Karpas-422 (cell line): ENCODE data around the gene NDUFA5. TPM values are rescaled to one million over a fixed set of nuclear protein-coding genes. Genes with fewer than 3 reads are reported as not detected.

Experiments used
- DNase-seq: peaks from one replicate; pipeline ENCODE4 v3.0.0-alpha.2; 2015
- H2AFZ ChIP-seq: fragments of 200-600 bp; sonication (generic); 2 replicates; pipeline ENCODE4 v1.6.1; 2014; ENCODE audit warnings: antibody characterized with exemption, low read length, mixed read lengths
- H3K27ac ChIP-seq: fragments of 200-600 bp; sonication (generic); 2 replicates; pipeline ENCODE4 v1.5.1; 2014; ENCODE audit warnings: mild to moderate bottlenecking, low read length, moderate library complexity
- H3K27me3 ChIP-seq: fragments of 200-600 bp; sonication (generic); 2 replicates; pipeline ENCODE4 v1.6.1; 2014; ENCODE audit warnings: low read length, mixed read lengths
- H3K36me3 ChIP-seq: fragments of 200-600 bp; sonication (generic); 2 replicates; pipeline ENCODE4 v1.6.1; 2014; ENCODE audit warnings: low read length, mixed read lengths; ENCODE audit not compliant: insufficient read depth
- H3K4me1 ChIP-seq: fragments of 200-600 bp; sonication (generic); 2 replicates; pipeline ENCODE4 v1.6.1; 2014; ENCODE audit warnings: mild to moderate bottlenecking, low read length, mixed read lengths
- H3K4me2 ChIP-seq: fragments of 200-600 bp; sonication (generic); 2 replicates; pipeline ENCODE4 v1.6.1; 2014; ENCODE audit warnings: low read length, low read depth, mild to moderate bottlenecking; ENCODE audit not compliant: poor library complexity, severe bottlenecking
- H3K4me3 ChIP-seq: fragments of 200-600 bp; sonication (generic); 2 replicates; pipeline ENCODE4 v1.5.1; 2014; ENCODE audit warnings: mild to moderate bottlenecking, antibody characterized with exemption, low read length, mixed read lengths
- H3K79me2 ChIP-seq: fragments of 200-600 bp; sonication (generic); 2 replicates; pipeline ENCODE4 v1.6.1; 2014; ENCODE audit warnings: mild to moderate bottlenecking, low read length, mixed read lengths
- H3K9ac ChIP-seq: fragments of 200-600 bp; sonication (generic); 2 replicates; pipeline ENCODE4 v1.6.0; 2014; ENCODE audit warnings: low read length
- H3K9me2 ChIP-seq: fragments of 200-600 bp; sonication (generic), shearing (Covaris generic); replicated peaks from 2 replicates; pipeline ENCODE4 v1.6.0; 2014; ENCODE audit warnings: mild to moderate bottlenecking, low read length, moderate library complexity; ENCODE audit not compliant: insufficient read depth
- H3K9me3 ChIP-seq: fragments of 300-700, 200-600 bp; sonication (generic); 2 replicates; pipeline ENCODE4 v1.6.1; 2014; ENCODE audit warnings: low read length, mixed read lengths
- H4K20me1 ChIP-seq: fragments of 200-600 bp; sonication (generic); 2 replicates; pipeline ENCODE4 v1.6.1; 2014; ENCODE audit warnings: mild to moderate bottlenecking, antibody characterized with exemption, low read length, low read depth; ENCODE audit not compliant: insufficient read depth
- total RNA-seq: library from RNA; depleted of rRNA; stranded (reverse); fragments of >200 nt; shearing (Covaris generic); gene quantifications from 2 replicates; pipeline ENCODE4 v1.2.3, GENCODE V29; 2014; ENCODE audit warnings: low replicate concordance; rRNA removed

Gene NDUFA5
- total RNA-seq = 47.8 and 59.0 TPM in 2 replicates

DNA sequence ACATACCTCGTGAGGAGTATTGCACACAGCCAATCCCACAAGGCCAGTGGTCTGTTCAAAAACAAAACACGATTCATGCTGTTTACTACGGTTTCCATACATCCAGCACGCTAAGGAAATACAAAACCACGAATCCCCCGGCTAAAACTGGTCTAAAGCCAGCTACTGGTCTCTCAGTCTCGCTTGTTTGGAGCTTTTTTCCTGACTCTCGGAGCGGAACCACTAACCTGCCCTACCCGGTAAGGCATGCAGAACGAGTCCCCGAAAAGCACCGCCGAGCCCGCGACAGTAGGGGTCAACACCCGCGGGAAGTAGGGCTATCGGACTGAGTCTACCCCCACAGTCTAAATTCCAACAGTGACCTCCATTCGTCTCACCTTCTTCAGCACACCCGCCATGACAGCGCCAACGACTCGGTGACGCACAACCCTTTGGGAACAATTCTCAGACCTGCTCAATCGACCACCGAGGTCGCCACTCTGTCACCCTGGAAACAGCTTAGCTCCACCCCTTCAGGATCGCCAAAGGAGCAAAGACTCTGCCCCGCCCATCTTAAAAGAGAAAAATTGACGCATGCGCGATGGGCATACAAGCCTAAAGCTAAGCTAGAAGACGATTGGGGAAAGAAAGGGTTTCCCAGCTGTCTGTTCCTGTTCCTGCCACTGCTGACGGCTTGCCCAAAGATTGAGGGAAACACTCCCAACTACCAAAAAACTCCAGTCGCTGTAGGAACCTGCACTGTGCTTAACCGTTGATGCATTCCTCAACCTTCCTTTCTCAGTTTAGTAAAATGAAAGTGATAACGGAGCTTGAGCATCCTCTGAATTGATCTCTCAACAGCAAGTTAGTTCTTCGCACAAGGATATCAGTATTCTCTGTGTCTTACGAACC is at the start of gene NDUFA5:
TSS of gene NDUFA5 (minus strand) at position 421 of the 891 bp plus-strand sequence. CDS start at position 398, 23 bp downstream.
- Histone ChIP-seq H3K4me1 (peaks cover 26% of the 10 kb centered on the region), H3K9me3 (no peaks in the 10 kb centered on the region), H3K27ac (peak within 1 kb of the TSS; percentile 52), H3K79me2 (peaks cover 44% of the 10 kb centered on the region), H3K9me2 (no peaks in the 10 kb centered on the region), H3K4me2 (peak within 1 kb of the TSS; percentile 86), H3K4me3 (peak within 1 kb of the TSS; percentile 94), H2AFZ (peak within 1 kb of the TSS; percentile 80), H4K20me1 (no peaks in the 10 kb centered on the region), H3K9ac (peak within 1 kb of the TSS; percentile 94), H3K27me3 (no peaks in the 10 kb centered on the region), H3K36me3 (peaks cover 22% of the 10 kb centered on the region; the same call in 1 of the 2 replicates)
- peak; percentile 99 for DNase-seq

DNA sequence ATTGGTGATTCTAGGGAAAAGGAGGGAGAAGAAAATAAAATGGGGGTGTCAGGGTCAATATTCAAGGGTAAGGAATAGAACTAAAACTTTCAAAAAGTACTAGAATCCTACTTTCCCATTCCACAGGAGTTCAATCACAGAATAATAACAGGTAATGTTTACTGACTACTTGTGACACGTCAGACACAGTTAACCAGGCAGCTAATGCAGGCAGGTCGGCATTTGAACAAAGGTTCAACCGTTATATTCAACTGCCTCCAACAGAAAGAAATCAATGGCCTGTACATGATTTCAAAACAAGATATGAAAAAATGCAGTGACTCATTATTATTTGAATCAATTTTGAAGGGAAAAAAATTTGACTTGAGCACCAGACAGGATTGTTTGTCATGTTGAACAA is 47.1 kb upstream of the NDUFA5 start:
- H3K9ac ChIP-seq = no peak overlapping the region
- no peak overlapping the region for H2AFZ ChIP-seq
- H3K27ac ChIP-seq = no peak overlapping the region
- no peaks in the 10 kb centered on the region for H3K9me2 ChIP-seq
- H3K36me3 ChIP-seq = no peaks in the 10 kb centered on the region
- no peak overlapping the region for H3K4me2 ChIP-seq
- DNase-seq = no peak
- no peaks in the 10 kb centered on the region for H3K79me2 ChIP-seq
- no peaks in the 10 kb centered on the region for H4K20me1 ChIP-seq
- no peaks in the 10 kb centered on the region for H3K4me1 ChIP-seq
- no peaks in the 10 kb centered on the region for H3K9me3 ChIP-seq
- H3K4me3 ChIP-seq = no peak overlapping the region
- no peaks in the 10 kb centered on the region for H3K27me3 ChIP-seq

DNA sequence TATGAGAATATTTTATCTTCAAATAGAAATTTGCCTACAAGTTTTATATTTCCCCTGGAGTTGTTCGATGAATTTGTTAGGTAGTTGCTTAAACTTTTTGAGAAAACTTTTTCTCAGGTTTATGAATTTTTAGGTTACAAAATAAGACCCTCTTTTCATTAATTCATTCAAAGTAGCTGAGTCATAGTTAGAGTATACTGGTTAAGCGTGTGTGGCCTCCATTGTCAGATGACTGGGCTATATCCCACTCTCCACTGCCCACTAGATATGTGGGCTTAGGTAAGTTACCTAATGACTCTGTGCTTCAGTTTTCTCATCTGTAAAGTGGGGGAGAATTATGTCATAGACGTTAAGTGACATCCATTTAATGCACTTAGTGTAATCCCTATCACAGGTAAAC is 45.0 kb upstream of the NDUFA5 start:
- H2AFZ ChIP-seq = no peak overlapping the region

DNA sequence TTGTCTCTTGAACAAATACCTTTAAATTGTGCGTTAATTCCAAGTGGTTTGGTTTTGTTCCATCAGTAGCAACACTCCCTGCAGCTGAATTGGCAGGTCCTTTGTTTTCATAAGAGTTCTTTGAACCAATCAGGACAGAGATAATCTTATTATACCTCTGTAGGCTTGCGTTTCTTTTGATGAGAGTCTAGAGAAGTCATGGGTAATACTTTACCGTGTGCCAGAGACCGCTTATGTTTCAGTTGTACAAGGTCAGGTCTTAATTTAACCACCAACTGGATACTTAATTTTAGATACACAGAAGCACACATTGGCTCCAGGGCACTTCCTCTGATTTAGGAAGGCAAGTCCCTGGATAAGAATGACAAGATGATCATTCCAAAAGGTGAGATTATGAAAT is 43.9 kb upstream of the NDUFA5 start, which contains the start of gene ASB15:
TSS of gene ASB15 (plus strand) at position 292 of the 400 bp plus-strand sequence. CDS start 12,682 bp downstream, outside the sequence.
- no peaks in the 10 kb centered on the region for H3K4me1 ChIP-seq
- no peaks in the 10 kb centered on the region for H3K9me3 ChIP-seq
- H3K79me2 ChIP-seq = no peaks in the 10 kb centered on the region
- no peak for DNase-seq
- H3K27ac ChIP-seq = no peak within 1 kb of the TSS
- H3K9me2 ChIP-seq = no peaks in the 10 kb centered on the region
- H3K27me3 ChIP-seq = no peaks in the 10 kb centered on the region
- no peaks in the 10 kb centered on the region for H4K20me1 ChIP-seq
- H3K36me3 ChIP-seq = no peaks in the 10 kb centered on the region
- H3K4me3 ChIP-seq = no peak within 1 kb of the TSS
- no peak within 1 kb of the TSS for H3K4me2 ChIP-seq
- no peak within 1 kb of the TSS for H3K9ac ChIP-seq
- H2AFZ ChIP-seq = no peak within 1 kb of the TSS

More for the DNA sequence above, 45.0 kb upstream of the NDUFA5 start:
- Histone ChIP-seq H3K79me2 (no peaks in the 10 kb centered on the region), H3K4me3 (no peak overlapping the region), H3K9ac (no peak overlapping the region), H4K20me1 (no peaks in the 10 kb centered on the region), H3K27me3 (no peaks in the 10 kb centered on the region), H3K27ac (no peak overlapping the region), H3K9me2 (no peaks in the 10 kb centered on the region), H3K4me2 (no peak overlapping the region), H3K9me3 (no peaks in the 10 kb centered on the region), H3K4me1 (no peaks in the 10 kb centered on the region), H3K36me3 (no peaks in the 10 kb centered on the region)
- DNase-seq = no peak

DNA sequence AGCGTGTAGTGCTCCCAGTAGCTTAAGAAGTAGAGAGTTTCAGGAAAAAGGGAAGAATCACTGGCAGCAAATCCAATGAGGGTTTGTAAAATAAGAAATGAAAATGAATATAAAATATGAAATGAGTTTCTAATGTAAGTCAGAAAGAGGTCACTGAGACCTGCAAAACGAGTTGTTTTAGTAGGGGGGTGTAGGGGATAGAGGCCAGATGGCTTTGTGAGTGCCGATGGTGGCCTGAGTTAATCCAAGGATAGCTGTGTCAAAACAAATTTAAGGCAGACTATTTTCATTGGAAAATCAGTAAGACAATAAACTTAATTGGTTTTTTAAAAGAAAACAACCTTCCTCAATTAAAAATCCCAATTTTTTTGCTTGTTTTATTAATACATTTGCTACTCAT is 43.3 kb upstream of the NDUFA5 start:
- Histone ChIP-seq H3K79me2 (no peaks in the 10 kb centered on the region), H3K36me3 (no peaks in the 10 kb centered on the region), H3K9me2 (no peaks in the 10 kb centered on the region), H3K4me2 (no peak overlapping the region), H3K4me1 (no peaks in the 10 kb centered on the region), H3K9me3 (no peaks in the 10 kb centered on the region), H3K9ac (no peak overlapping the region), H2AFZ (no peak overlapping the region), H3K27ac (no peak overlapping the region), H4K20me1 (no peaks in the 10 kb centered on the region), H3K4me3 (no peak overlapping the region), H3K27me3 (no peaks in the 10 kb centered on the region)
- DNase-seq = no peak

DNA sequence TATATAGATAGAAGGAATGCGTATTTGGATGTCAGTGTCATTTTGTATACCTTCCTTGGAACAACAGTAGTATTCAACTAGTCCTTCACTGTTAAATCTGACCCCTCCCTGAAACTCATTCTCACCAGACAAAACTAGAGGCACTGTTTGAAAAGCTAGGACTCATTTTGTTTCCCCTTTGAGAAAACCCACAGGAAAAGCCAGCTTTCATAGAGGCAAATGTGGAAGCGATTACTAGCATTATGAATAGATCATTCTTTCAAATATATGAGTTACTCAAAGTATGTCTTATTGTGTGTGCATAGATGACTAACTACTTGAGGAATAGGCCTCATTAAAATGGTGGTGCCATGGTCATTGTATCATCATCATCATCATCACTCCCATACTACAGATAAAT is 42.1 kb upstream of the NDUFA5 start:
- H4K20me1 ChIP-seq = no peaks in the 10 kb centered on the region
- H3K27me3 ChIP-seq = no peaks in the 10 kb centered on the region
- no peaks in the 10 kb centered on the region for H3K4me1 ChIP-seq
- H2AFZ ChIP-seq = no peak overlapping the region
- no peak overlapping the region for H3K9ac ChIP-seq
- H3K9me3 ChIP-seq = no peaks in the 10 kb centered on the region
- H3K79me2 ChIP-seq = no peaks in the 10 kb centered on the region
- H3K27ac ChIP-seq = no peak overlapping the region
- H3K4me2 ChIP-seq = no peak overlapping the region
- H3K9me2 ChIP-seq = no peaks in the 10 kb centered on the region
- H3K36me3 ChIP-seq = no peaks in the 10 kb centered on the region
- no peak overlapping the region for H3K4me3 ChIP-seq
- DNase-seq = no peak

DNA sequence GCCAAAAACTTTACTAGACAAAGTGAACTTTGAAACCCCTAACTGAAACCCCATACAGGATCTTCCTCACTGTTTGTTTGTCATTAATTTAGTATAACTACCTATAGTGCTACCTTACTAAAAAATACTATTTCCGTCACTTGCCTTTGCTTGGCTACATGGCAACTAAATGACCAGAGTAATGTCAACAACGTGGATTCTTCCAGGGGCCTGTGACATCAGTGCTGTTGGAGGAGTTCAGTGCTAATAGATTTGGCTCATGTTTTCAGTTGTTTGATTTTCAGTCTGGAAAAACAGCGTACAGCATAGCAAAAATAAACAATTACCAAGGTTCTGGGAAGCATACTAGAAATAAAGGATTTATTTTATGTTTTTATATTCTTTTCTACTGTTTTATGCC is 41.0 kb upstream of the NDUFA5 start:
- H3K79me2 ChIP-seq = no peaks in the 10 kb centered on the region
- no peak overlapping the region for H2AFZ ChIP-seq
- H3K9me3 ChIP-seq = no peaks in the 10 kb centered on the region
- H3K9me2 ChIP-seq = no peaks in the 10 kb centered on the region
- no peaks in the 10 kb centered on the region for H3K36me3 ChIP-seq
- no peak overlapping the region for H3K27ac ChIP-seq
- no peaks in the 10 kb centered on the region for H3K27me3 ChIP-seq
- no peak overlapping the region for H3K4me2 ChIP-seq
- no peak overlapping the region for H3K9ac ChIP-seq
- DNase-seq = no peak
- H3K4me3 ChIP-seq = no peak overlapping the region
- H3K4me1 ChIP-seq = no peaks in the 10 kb centered on the region
- H4K20me1 ChIP-seq = no peaks in the 10 kb centered on the region

DNA sequence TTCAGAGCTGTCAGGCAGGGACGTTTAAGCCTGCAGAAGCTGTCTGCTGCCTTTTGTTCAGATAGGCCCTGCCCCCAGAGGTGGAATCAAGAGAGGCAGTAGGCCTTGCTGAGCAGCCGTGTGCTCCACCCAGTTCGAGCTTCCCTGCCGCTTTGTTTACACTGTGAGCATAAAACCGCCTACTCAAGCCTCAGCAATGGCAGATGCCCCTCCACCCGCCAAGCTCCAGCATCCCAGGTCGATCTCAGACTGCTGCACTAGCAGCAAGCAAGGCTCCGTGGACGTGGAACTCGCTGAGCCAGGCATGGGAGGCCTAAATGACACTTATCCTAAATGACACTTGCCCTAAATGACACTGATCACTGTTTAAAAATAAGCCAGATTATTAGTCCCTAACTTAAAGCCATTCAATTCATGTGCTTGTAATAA is 37.2 kb upstream of the NDUFA5 start:
- H3K4me2 ChIP-seq = no peak overlapping the region

More for the DNA sequence above, 37.2 kb upstream of the NDUFA5 start:
- Histone ChIP-seq H3K9me2 (no peaks in the 10 kb centered on the region), H4K20me1 (no peaks in the 10 kb centered on the region), H3K36me3 (no peaks in the 10 kb centered on the region), H3K9ac (no peak overlapping the region), H3K79me2 (no peaks in the 10 kb centered on the region), H2AFZ (no peak overlapping the region), H3K27ac (no peak overlapping the region), H3K4me1 (no peaks in the 10 kb centered on the region), H3K27me3 (no peaks in the 10 kb centered on the region), H3K4me3 (no peak overlapping the region), H3K9me3 (no peaks in the 10 kb centered on the region)
- DNase-seq = no peak
